HEK293 (cell line): ENCODE results near the gene CEP89.

Source experiments
- GLI2 ChIP-seq: fragments of 450-650 bp; formaldehyde crosslinking; IDR thresholded peaks from 2 replicates; pipeline ENCODE4; 2017; ENCODE audit warnings: missing biosample characterization, missing genetic modification characterization, low read depth, borderline replicate concordance
- SALL2 ChIP-seq: fragments of 450-650 bp; formaldehyde crosslinking; IDR thresholded peaks from 2 replicates; pipeline ENCODE4 v1.5.0; 2017; ENCODE audit warnings: missing biosample characterization, mild to moderate bottlenecking, missing genetic modification characterization, borderline replicate concordance
- SCRT1 ChIP-seq: fragments of 450-650 bp; formaldehyde crosslinking; IDR thresholded peaks from 2 replicates; pipeline ENCODE4 v1.5.1; 2016; ENCODE audit warnings: missing biosample characterization, missing genetic modification characterization, borderline replicate concordance
- SP3 ChIP-seq: fragments of 450-650 bp; formaldehyde crosslinking; IDR thresholded peaks from 2 replicates; pipeline ENCODE4 v1.5.1; 2016; ENCODE audit warnings: missing biosample characterization, missing genetic modification characterization
- ZBTB49 ChIP-seq: fragments of 450-650 bp; formaldehyde crosslinking; IDR thresholded peaks from 2 replicates; pipeline ENCODE4 v1.5.1; 2016; ENCODE audit warnings: missing biosample characterization, missing genetic modification characterization, low read depth
- ZFHX2 ChIP-seq: fragments of 450-650 bp; formaldehyde crosslinking; conservative IDR thresholded peaks from 2 replicates; pipeline ENCODE4 v1.5.1; 2016; ENCODE audit warnings: missing biosample characterization, missing genetic modification characterization
- ZFP69B ChIP-seq: fragments of 450-650 bp; formaldehyde crosslinking; IDR thresholded peaks from 2 replicates; pipeline ENCODE4 v1.5.1; 2016; ENCODE audit warnings: missing biosample characterization, missing genetic modification characterization
- ZIC2 ChIP-seq: fragments of 450-650 bp; formaldehyde crosslinking; IDR thresholded peaks from 2 replicates; pipeline ENCODE4 v1.5.1; 2016; ENCODE audit warnings: missing biosample characterization, missing genetic modification characterization
- ZNF146 ChIP-seq: fragments of 450-650 bp; formaldehyde crosslinking; IDR thresholded peaks from 2 replicates; pipeline ENCODE4 v1.5.1; 2016; ENCODE audit warnings: missing biosample characterization, missing genetic modification characterization
- ZNF174 ChIP-seq: fragments of 450-650 bp; formaldehyde crosslinking; IDR thresholded peaks from 2 replicates; pipeline ENCODE4 v1.5.0; 2017; ENCODE audit warnings: missing biosample characterization, mild to moderate bottlenecking, missing genetic modification characterization
- ZNF202 ChIP-seq: fragments of 450-650 bp; formaldehyde crosslinking; IDR thresholded peaks from 2 replicates; pipeline ENCODE4 v1.5.1; 2016; ENCODE audit warnings: missing biosample characterization, missing genetic modification characterization, borderline replicate concordance
- ZNF335 ChIP-seq: fragments of 450-650 bp; formaldehyde crosslinking; conservative IDR thresholded peaks from 2 replicates; pipeline ENCODE4 v1.5.1; 2016; ENCODE audit warnings: missing biosample characterization, missing genetic modification characterization
- ZNF354C ChIP-seq: fragments of 450-650 bp; formaldehyde crosslinking; IDR thresholded peaks from 2 replicates; pipeline ENCODE4 v1.5.1; 2016; ENCODE audit warnings: missing biosample characterization, missing genetic modification characterization, low read depth, borderline replicate concordance
- ZNF362 ChIP-seq: fragments of 450-650 bp; formaldehyde crosslinking; IDR thresholded peaks from 2 replicates; pipeline ENCODE4 v1.5.1; 2016; ENCODE audit warnings: missing biosample characterization, missing genetic modification characterization
- ZNF366 ChIP-seq: fragments of 450-650 bp; formaldehyde crosslinking; conservative IDR thresholded peaks from 2 replicates; pipeline ENCODE4 v1.5.1; 2016; ENCODE audit warnings: missing biosample characterization, missing genetic modification characterization
- ZNF37A ChIP-seq: fragments of 450-650 bp; IDR thresholded peaks from 2 replicates; pipeline ENCODE4 v1.5.1; 2018; ENCODE audit warnings: missing biosample characterization, missing genetic modification characterization
- ZNF398 ChIP-seq: fragments of 450-650 bp; formaldehyde crosslinking; IDR thresholded peaks from 2 replicates; pipeline ENCODE4 v1.5.1; 2017; ENCODE audit warnings: missing biosample characterization, missing genetic modification characterization
- ZNF404 ChIP-seq: fragments of 450-650 bp; formaldehyde crosslinking; IDR thresholded peaks from 2 replicates; pipeline ENCODE4 v1.5.1; 2017; ENCODE audit warnings: missing biosample characterization, missing genetic modification characterization
- ZNF433 ChIP-seq: fragments of 450-650 bp; formaldehyde crosslinking; IDR thresholded peaks from 2 replicates; pipeline ENCODE4 v1.5.1; 2016; ENCODE audit warnings: missing biosample characterization, missing genetic modification characterization, low read depth
- ZNF548 ChIP-seq: fragments of 450-650 bp; formaldehyde crosslinking; IDR thresholded peaks from 2 replicates; pipeline ENCODE4 v1.5.1; 2016; ENCODE audit warnings: missing biosample characterization, missing genetic modification characterization
- ZNF561 ChIP-seq: fragments of 450-650 bp; IDR thresholded peaks from 2 replicates; pipeline ENCODE4 v1.5.1; 2018; ENCODE audit warnings: missing biosample characterization, missing genetic modification characterization, borderline replicate concordance
- ZNF585B ChIP-seq: fragments of 450-650 bp; formaldehyde crosslinking; IDR thresholded peaks from 2 replicates; pipeline ENCODE4 v1.5.1; 2016; ENCODE audit warnings: missing biosample characterization, missing genetic modification characterization
- ZNF600 ChIP-seq: fragments of 450-650 bp; formaldehyde crosslinking; IDR thresholded peaks from 2 replicates; pipeline ENCODE4 v1.5.1; 2016; ENCODE audit warnings: missing biosample characterization, missing genetic modification characterization
- ZNF623 ChIP-seq: fragments of 450-650 bp; formaldehyde crosslinking; IDR thresholded peaks from 2 replicates; pipeline ENCODE4 v1.5.1; 2016; ENCODE audit warnings: missing biosample characterization, missing genetic modification characterization
- ZNF677 ChIP-seq: fragments of 450-650 bp; IDR thresholded peaks from 2 replicates; pipeline ENCODE4 v1.5.0; 2018; ENCODE audit warnings: missing biosample characterization, mild to moderate bottlenecking, missing genetic modification characterization, moderate library complexity
- ZNF701 ChIP-seq: fragments of 450-650 bp; formaldehyde crosslinking; IDR thresholded peaks from 2 replicates; pipeline ENCODE4 v1.5.1; 2016; ENCODE audit warnings: missing biosample characterization, missing genetic modification characterization
- ZNF707 ChIP-seq: fragments of 450-650 bp; formaldehyde crosslinking; IDR thresholded peaks from 2 replicates; pipeline ENCODE4 v1.5.1; 2016; ENCODE audit warnings: missing biosample characterization, missing genetic modification characterization
- ZNF76 ChIP-seq: fragments of 450-650 bp; formaldehyde crosslinking; IDR thresholded peaks from 2 replicates; pipeline ENCODE4; 2016; ENCODE audit warnings: low read depth, missing biosample characterization, missing genetic modification characterization, borderline replicate concordance
- ZNF837 ChIP-seq: fragments of 450-650 bp; formaldehyde crosslinking; IDR thresholded peaks from 2 replicates; pipeline ENCODE4 v1.5.1; 2016; ENCODE audit warnings: missing biosample characterization, missing genetic modification characterization
- ZSCAN23 ChIP-seq: fragments of 450-650 bp; formaldehyde crosslinking; IDR thresholded peaks from 2 replicates; pipeline ENCODE4 v1.5.1; 2016; ENCODE audit warnings: missing biosample characterization, missing genetic modification characterization
- TF ChIP-seq, protein P1 (sequence below): fragments of 450-650 bp; formaldehyde crosslinking; IDR thresholded peaks from 2 replicates; pipeline ENCODE4 v1.5.1; 2016; ENCODE audit warnings: missing biosample characterization, missing genetic modification characterization
- TF ChIP-seq, protein P2 (sequence below): fragments of 450-650 bp; formaldehyde crosslinking; IDR thresholded peaks from 2 replicates; pipeline ENCODE4 v1.5.1; 2016; ENCODE audit warnings: missing biosample characterization, missing genetic modification characterization
- TF ChIP-seq, protein P3 (sequence below): fragments of 450-650 bp; formaldehyde crosslinking; IDR thresholded peaks from 2 replicates; pipeline ENCODE4 v1.5.1; 2017; ENCODE audit warnings: missing biosample characterization, missing genetic modification characterization

Gene CEP89

GRCh38 chr19:32876919-32877285, 94.9 kb downstream of the CEP89 start (continued):
- TF ChIP-seq ZNF37A (no peak), ZNF837 (tag by site-specific recombination) (no peak), ZNF366 (tag by site-specific recombination) (peak; percentile 70), GLI2 (tag by site-specific recombination) (peak; percentile 66; the same call in 1 of the 2 replicates), ZNF600 (tag by site-specific recombination) (peak; percentile 86), ZNF76 (tag by site-specific recombination) (no peak), SCRT1 (tag by site-specific recombination) (peak; percentile 81), ZNF146 (tag by site-specific recombination) (no peak), ZNF701 (no peak), ZNF335 (tag by site-specific recombination) (peak; percentile 48), ZNF404 (no peak), SP3 (no peak), ZIC2 (tag by site-specific recombination) (peak; percentile 99), ZNF585B (tag by site-specific recombination) (no peak), ZNF202 (tag by site-specific recombination) (no peak), ZNF398 (tag by site-specific recombination) (no peak), ZFP69B (tag by site-specific recombination) (no peak), ZNF548 (tag by site-specific recombination) (no peak), ZNF174 (tag by site-specific recombination) (no peak), ZNF561 (tag by site-specific recombination) (peak; percentile 87), ZNF354C (no peak), ZNF707 (tag by site-specific recombination) (no peak), ZNF433 (tag by site-specific recombination) (no peak), ZNF362 (tag by site-specific recombination) (no peak), ZNF677 (no peak; the same call in 1 of the 2 replicates), ZSCAN23 (tag by site-specific recombination) (no peak), ZFHX2 (tag by site-specific recombination) (no peak), ZBTB49 (tag by site-specific recombination) (no peak), ZNF623 (tag by site-specific recombination) (no peak), SALL2 (tag by site-specific recombination) (no peak)
- TF ChIP-seq, protein P1, sequence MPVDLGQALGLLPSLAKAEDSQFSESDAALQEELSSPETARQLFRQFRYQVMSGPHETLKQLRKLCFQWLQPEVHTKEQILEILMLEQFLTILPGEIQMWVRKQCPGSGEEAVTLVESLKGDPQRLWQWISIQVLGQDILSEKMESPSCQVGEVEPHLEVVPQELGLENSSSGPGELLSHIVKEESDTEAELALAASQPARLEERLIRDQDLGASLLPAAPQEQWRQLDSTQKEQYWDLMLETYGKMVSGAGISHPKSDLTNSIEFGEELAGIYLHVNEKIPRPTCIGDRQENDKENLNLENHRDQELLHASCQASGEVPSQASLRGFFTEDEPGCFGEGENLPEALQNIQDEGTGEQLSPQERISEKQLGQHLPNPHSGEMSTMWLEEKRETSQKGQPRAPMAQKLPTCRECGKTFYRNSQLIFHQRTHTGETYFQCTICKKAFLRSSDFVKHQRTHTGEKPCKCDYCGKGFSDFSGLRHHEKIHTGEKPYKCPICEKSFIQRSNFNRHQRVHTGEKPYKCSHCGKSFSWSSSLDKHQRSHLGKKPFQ (tag by site-specific recombination): no peak
- TF ChIP-seq, protein P2, sequence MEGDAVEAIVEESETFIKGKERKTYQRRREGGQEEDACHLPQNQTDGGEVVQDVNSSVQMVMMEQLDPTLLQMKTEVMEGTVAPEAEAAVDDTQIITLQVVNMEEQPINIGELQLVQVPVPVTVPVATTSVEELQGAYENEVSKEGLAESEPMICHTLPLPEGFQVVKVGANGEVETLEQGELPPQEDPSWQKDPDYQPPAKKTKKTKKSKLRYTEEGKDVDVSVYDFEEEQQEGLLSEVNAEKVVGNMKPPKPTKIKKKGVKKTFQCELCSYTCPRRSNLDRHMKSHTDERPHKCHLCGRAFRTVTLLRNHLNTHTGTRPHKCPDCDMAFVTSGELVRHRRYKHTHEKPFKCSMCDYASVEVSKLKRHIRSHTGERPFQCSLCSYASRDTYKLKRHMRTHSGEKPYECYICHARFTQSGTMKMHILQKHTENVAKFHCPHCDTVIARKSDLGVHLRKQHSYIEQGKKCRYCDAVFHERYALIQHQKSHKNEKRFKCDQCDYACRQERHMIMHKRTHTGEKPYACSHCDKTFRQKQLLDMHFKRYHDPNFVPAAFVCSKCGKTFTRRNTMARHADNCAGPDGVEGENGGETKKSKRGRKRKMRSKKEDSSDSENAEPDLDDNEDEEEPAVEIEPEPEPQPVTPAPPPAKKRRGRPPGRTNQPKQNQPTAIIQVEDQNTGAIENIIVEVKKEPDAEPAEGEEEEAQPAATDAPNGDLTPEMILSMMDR (tag by site-specific recombination): no peak
- TF ChIP-seq, protein P3, sequence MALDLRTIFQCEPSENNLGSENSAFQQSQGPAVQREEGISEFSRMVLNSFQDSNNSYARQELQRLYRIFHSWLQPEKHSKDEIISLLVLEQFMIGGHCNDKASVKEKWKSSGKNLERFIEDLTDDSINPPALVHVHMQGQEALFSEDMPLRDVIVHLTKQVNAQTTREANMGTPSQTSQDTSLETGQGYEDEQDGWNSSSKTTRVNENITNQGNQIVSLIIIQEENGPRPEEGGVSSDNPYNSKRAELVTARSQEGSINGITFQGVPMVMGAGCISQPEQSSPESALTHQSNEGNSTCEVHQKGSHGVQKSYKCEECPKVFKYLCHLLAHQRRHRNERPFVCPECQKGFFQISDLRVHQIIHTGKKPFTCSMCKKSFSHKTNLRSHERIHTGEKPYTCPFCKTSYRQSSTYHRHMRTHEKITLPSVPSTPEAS (tag by site-specific recombination): no peak
